ENCODE results near the gene CDK15.

CDK15 gene

GRCh38 chr2:201913201-201913600, 106.9 kb downstream of the CDK15 start:
- no peak overlapping the region for H3K4ac ChIP-seq (ENCODE audit: low read depth, low read length)
- no peaks in the 10 kb centered on the region for H3K27me3 ChIP-seq (ENCODE audit: insufficient read depth, low read length, poor library complexity)
- H3K23ac ChIP-seq (ENCODE audit: low read length): no peak overlapping the region
- no peaks in the 10 kb centered on the region for H3K79me1 ChIP-seq (ENCODE audit: low read length)
- H3K56ac ChIP-seq (ENCODE audit: low read length): no peak overlapping the region
- H4K5ac ChIP-seq (ENCODE audit: low read length): no peak overlapping the region
- H2BK5ac ChIP-seq (ENCODE audit: low read length): no peak overlapping the region
- no peak overlapping the region for H3K9ac ChIP-seq (ENCODE audit: low read length)
- no peaks in the 10 kb centered on the region for H3K79me2 ChIP-seq (ENCODE audit: control insufficient read depth, insufficient read depth, low read length)
- H2BK120ac ChIP-seq (ENCODE audit: low read depth, low read length): no peak overlapping the region
- no peak for DNase-seq
- no peak overlapping the region for H3K4me2 ChIP-seq (ENCODE audit: low read length)
- no peak overlapping the region for H3K18ac ChIP-seq (ENCODE audit: low read length)
- H3K4me1 ChIP-seq (ENCODE audit: control insufficient read depth, low read depth, low read length): peaks cover 9% of the 10 kb centered on the region
- H3K4me3 ChIP-seq (ENCODE audit: low read length): no peak overlapping the region
- WGBS (ENCODE audit: extremely low coverage, insufficient coverage, low lambda C conversion rate): no CpG with 5 or more reads among the region's 4 CpGs
- H3K36me3 ChIP-seq (ENCODE audit: control insufficient read depth, insufficient read depth, low read length): no peaks in the 10 kb centered on the region
- no peak overlapping the region for H2BK15ac ChIP-seq (replicated peaks; ENCODE audit: low read depth)
- no peak overlapping the region for H2AK5ac ChIP-seq (ENCODE audit: low read length)
- H4K8ac ChIP-seq (ENCODE audit: low read depth, low read length): no peak overlapping the region
- no peak overlapping the region for H3K27ac ChIP-seq (ENCODE audit: low read depth, low read length)

DNA sequence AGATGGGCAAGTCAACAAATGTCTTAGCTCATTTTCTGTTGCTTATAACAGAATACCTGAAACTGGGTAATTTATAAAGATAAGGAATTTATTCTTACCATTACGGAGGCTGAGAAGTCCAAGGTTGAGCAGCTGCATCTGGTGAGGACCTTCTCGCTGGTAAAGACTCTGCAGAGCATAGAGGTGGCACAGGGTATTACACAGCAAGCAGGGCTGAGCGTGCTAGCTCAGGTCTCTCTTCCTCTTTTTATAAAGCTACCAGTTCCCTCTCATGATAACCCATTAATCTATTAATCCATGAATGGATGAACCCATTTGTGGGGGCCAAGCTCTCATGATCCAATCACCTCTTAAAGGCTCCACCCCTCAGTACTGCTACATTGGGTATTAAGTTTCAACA, 109.1 kb downstream of the CDK15 start:
- Histone ChIP-seq H3K27ac (ENCODE audit: low read depth, low read length) (no peak overlapping the region), H3K9ac (ENCODE audit: low read length) (no peak overlapping the region), H3K4me3 (ENCODE audit: low read length) (no peak overlapping the region), H3K4ac (ENCODE audit: low read depth, low read length) (no peak overlapping the region), H3K56ac (ENCODE audit: low read length) (no peak overlapping the region), H3K18ac (ENCODE audit: low read length) (no peak overlapping the region), H3K36me3 (ENCODE audit: control insufficient read depth, insufficient read depth, low read length) (no peaks in the 10 kb centered on the region), H2BK15ac (replicated peaks; ENCODE audit: low read depth) (no peak overlapping the region), H4K8ac (ENCODE audit: low read depth, low read length) (no peak overlapping the region), H2BK5ac (ENCODE audit: low read length) (no peak overlapping the region), H2AK5ac (ENCODE audit: low read length) (no peak overlapping the region), H3K79me1 (ENCODE audit: low read length) (no peaks in the 10 kb centered on the region), H3K4me1 (ENCODE audit: control insufficient read depth, low read depth, low read length) (peaks cover 5% of the 10 kb centered on the region), H3K23ac (ENCODE audit: low read length) (no peak overlapping the region), H3K79me2 (ENCODE audit: control insufficient read depth, insufficient read depth, low read length) (no peaks in the 10 kb centered on the region), H3K4me2 (ENCODE audit: low read length) (no peak overlapping the region), H3K27me3 (ENCODE audit: insufficient read depth, low read length, poor library complexity) (no peaks in the 10 kb centered on the region), H2BK120ac (ENCODE audit: low read depth, low read length) (no peak overlapping the region), H4K5ac (ENCODE audit: low read length) (no peak overlapping the region)
- no peak for DNase-seq
- WGBS (ENCODE audit: extremely low coverage, insufficient coverage, low lambda C conversion rate): no CpG with 5 or more reads among the region's 3 CpGs

DNA sequence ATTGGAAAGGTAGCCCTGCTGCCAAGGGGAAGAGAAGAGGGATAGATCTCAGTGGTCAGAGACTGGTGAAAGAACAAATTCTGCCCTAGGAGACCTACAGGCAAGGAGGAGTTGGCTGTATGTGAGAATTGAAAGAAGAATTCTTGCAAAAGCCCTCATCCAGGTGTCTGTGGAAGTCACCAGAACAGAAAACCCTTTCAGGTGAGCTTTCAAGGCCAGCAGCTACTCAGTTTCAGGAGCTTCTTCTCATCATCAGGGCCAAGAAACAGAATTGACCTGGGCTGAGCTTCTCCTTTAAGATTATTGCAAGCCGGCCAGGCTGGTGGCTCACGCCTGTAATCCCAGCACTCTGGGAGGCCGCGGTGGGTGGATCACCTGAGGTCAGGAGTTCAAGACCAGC, 110.2 kb downstream of the CDK15 start:
- DNase-seq: no peak
- H3K79me2 ChIP-seq (ENCODE audit: control insufficient read depth, insufficient read depth, low read length): no peaks in the 10 kb centered on the region
- H3K9ac ChIP-seq (ENCODE audit: low read length): no peak overlapping the region
- H2BK5ac ChIP-seq (ENCODE audit: low read length): no peak overlapping the region
- no peaks in the 10 kb centered on the region for H3K27me3 ChIP-seq (ENCODE audit: insufficient read depth, low read length, poor library complexity)
- H4K8ac ChIP-seq (ENCODE audit: low read depth, low read length): no peak overlapping the region
- H3K4me3 ChIP-seq (ENCODE audit: low read length): no peak overlapping the region
- no CpG with 5 or more reads among the region's 4 CpGs for WGBS (ENCODE audit: extremely low coverage, insufficient coverage, low lambda C conversion rate)
- no peak overlapping the region for H2BK15ac ChIP-seq (replicated peaks; ENCODE audit: low read depth)
- H2AK5ac ChIP-seq (ENCODE audit: low read length): peak overlapping the region; percentile 12
- H3K18ac ChIP-seq (ENCODE audit: low read length): no peak overlapping the region
- H3K56ac ChIP-seq (ENCODE audit: low read length): no peak overlapping the region
- no peak overlapping the region for H3K27ac ChIP-seq (ENCODE audit: low read depth, low read length)
- H2BK120ac ChIP-seq (ENCODE audit: low read depth, low read length): no peak overlapping the region
- no peak overlapping the region for H3K4ac ChIP-seq (ENCODE audit: low read depth, low read length)
- peaks cover 5% of the 10 kb centered on the region for H3K4me1 ChIP-seq (ENCODE audit: control insufficient read depth, low read depth, low read length)
- H3K36me3 ChIP-seq (ENCODE audit: control insufficient read depth, insufficient read depth, low read length): no peaks in the 10 kb centered on the region
- H4K5ac ChIP-seq (ENCODE audit: low read length): no peak overlapping the region
- H3K4me2 ChIP-seq (ENCODE audit: low read length): no peak overlapping the region
- H3K79me1 ChIP-seq (ENCODE audit: low read length): no peaks in the 10 kb centered on the region
- H3K23ac ChIP-seq (ENCODE audit: low read length): no peak overlapping the region

DNA sequence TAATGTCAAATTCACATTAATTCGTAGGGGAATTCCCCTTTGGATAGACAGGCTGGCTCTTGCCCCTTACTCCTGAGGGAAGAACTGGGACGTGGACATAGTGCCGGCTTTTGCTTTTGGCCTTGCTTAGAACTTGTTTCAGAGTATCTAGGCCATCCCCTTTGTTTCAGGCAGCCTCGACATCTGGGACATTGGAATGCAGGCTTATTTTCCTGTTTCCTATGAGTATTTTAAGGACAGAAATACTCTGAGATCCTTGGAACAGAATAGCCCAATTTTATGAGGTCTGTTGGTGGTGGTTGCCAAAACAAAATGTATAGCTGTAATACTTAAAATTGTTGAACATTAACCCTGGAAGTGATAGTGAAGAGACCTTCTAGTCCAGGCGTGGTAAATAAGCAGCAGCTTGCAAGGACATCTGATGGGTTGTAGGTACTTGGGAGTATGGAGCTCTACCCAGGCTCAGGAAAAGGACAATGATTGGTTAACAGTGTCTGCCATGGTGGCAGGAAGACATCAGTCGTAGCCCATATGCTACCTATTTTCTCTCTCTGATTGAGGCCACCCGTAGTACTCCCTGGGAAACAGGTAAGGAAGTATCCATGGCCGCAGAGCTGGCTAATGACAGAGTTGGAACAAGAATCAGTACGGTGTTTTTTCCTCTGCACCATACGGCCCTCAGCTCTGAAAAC, 112.4 kb downstream of the CDK15 start:
- Histone ChIP-seq H3K36me3 (ENCODE audit: control insufficient read depth, insufficient read depth, low read length) (no peaks in the 10 kb centered on the region), H3K4me1 (ENCODE audit: control insufficient read depth, low read depth, low read length) (peaks cover 13% of the 10 kb centered on the region), H2BK15ac (replicated peaks; ENCODE audit: low read depth) (no peak overlapping the region), H3K4me2 (ENCODE audit: low read length) (no peak overlapping the region), H3K79me1 (ENCODE audit: low read length) (no peaks in the 10 kb centered on the region), H3K79me2 (ENCODE audit: control insufficient read depth, insufficient read depth, low read length) (no peaks in the 10 kb centered on the region), H3K9ac (ENCODE audit: low read length) (no peak overlapping the region), H2BK120ac (ENCODE audit: low read depth, low read length) (no peak overlapping the region), H3K27me3 (ENCODE audit: insufficient read depth, low read length, poor library complexity) (no peaks in the 10 kb centered on the region), H2BK5ac (ENCODE audit: low read length) (no peak overlapping the region), H3K4ac (ENCODE audit: low read depth, low read length) (no peak overlapping the region), H3K23ac (ENCODE audit: low read length) (no peak overlapping the region), H3K18ac (ENCODE audit: low read length) (peak overlapping the region; percentile 43), H4K8ac (ENCODE audit: low read depth, low read length) (no peak overlapping the region), H4K5ac (ENCODE audit: low read length) (peak overlapping the region; percentile 3), H3K27ac (ENCODE audit: low read depth, low read length) (no peak overlapping the region), H3K56ac (ENCODE audit: low read length) (no peak overlapping the region), H3K4me3 (ENCODE audit: low read length) (no peak overlapping the region), H2AK5ac (ENCODE audit: low read length) (peak overlapping the region; percentile 85)
- WGBS (ENCODE audit: extremely low coverage, insufficient coverage, low lambda C conversion rate): no CpG with 5 or more reads among the region's 10 CpGs
- DNase-seq: no peak

DNA sequence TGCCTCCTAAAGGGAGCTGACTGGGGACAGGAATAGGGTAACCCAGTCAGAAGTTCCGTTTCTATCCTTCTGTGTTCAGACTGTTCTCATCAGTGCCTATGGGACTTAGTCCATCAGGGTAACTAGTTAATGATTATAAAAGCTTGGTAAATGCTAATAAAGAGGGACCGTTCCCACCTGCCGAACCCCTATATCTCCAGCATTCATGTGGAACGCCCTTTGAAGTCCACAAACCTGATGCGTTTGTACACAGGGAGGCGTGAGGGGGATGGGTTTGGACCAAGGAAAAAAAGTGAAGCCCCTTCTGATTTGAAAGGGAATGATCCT, 112.9 kb downstream of the CDK15 start:
- Histone ChIP-seq H3K18ac (ENCODE audit: low read length) (no peak overlapping the region), H3K36me3 (ENCODE audit: control insufficient read depth, insufficient read depth, low read length) (no peaks in the 10 kb centered on the region), H3K4me3 (ENCODE audit: low read length) (no peak overlapping the region), H2AK5ac (ENCODE audit: low read length) (peak overlapping the region; percentile 49), H3K56ac (ENCODE audit: low read length) (no peak overlapping the region), H3K27ac (ENCODE audit: low read depth, low read length) (no peak overlapping the region), H2BK15ac (replicated peaks; ENCODE audit: low read depth) (peak overlapping the region; percentile 42), H3K4ac (ENCODE audit: low read depth, low read length) (no peak overlapping the region), H3K23ac (ENCODE audit: low read length) (no peak overlapping the region), H4K5ac (ENCODE audit: low read length) (peak overlapping the region; percentile 3), H2BK120ac (ENCODE audit: low read depth, low read length) (no peak overlapping the region), H3K4me1 (ENCODE audit: control insufficient read depth, low read depth, low read length) (peaks cover 15% of the 10 kb centered on the region), H4K8ac (ENCODE audit: low read depth, low read length) (no peak overlapping the region), H3K79me2 (ENCODE audit: control insufficient read depth, insufficient read depth, low read length) (no peaks in the 10 kb centered on the region), H3K27me3 (ENCODE audit: insufficient read depth, low read length, poor library complexity) (no peaks in the 10 kb centered on the region), H2BK5ac (ENCODE audit: low read length) (no peak overlapping the region), H3K4me2 (ENCODE audit: low read length) (no peak overlapping the region), H3K79me1 (ENCODE audit: low read length) (no peaks in the 10 kb centered on the region), H3K9ac (ENCODE audit: low read length) (no peak overlapping the region)
- WGBS (ENCODE audit: extremely low coverage, insufficient coverage, low lambda C conversion rate): no CpG with 5 or more reads among the region's 6 CpGs
- DNase-seq: no peak
